MM.1S (cell line): ENCODE data around the gene GPSM3.

Experiments
- DNase-seq: peaks from one replicate; pipeline ENCODE4 v3.0.0-alpha.2; 2015
- H2AFZ ChIP-seq: fragments of 300-600 bp; sonication (generic); 2 replicates; pipeline ENCODE4 v1.6.0; 2016; ENCODE audit warnings: antibody characterized with exemption, low read length
- H3F3A ChIP-seq: fragments of 300-600 bp; sonication (generic); 2 replicates; pipeline ENCODE4 v1.6.1; 2016; ENCODE audit warnings: mild to moderate bottlenecking, antibody characterized with exemption, low read length, moderate library complexity, mixed read lengths; ENCODE audit not compliant: insufficient read depth
- H3K27ac ChIP-seq: fragments of 300-600 bp; sonication (generic); 2 replicates; pipeline ENCODE4 v1.5.1; 2016; ENCODE audit warnings: mild to moderate bottlenecking, low read length
- H3K27me3 ChIP-seq: fragments of 300-600 bp; sonication (generic); replicated peaks from 2 replicates; pipeline ENCODE4 v1.6.0; 2016; ENCODE audit warnings: low read length; ENCODE audit not compliant: insufficient read depth
- H3K36me3 ChIP-seq: fragments of 300-600 bp; sonication (generic); replicated peaks from 2 replicates; pipeline ENCODE4 v1.6.1; 2016; ENCODE audit warnings: mild to moderate bottlenecking, low read length, mixed read lengths; ENCODE audit not compliant: insufficient read depth
- H3K4me1 ChIP-seq: fragments of 300-600 bp; sonication (generic); 2 replicates; pipeline ENCODE4 v1.6.1; 2016; ENCODE audit warnings: low read length, mixed read lengths
- H3K4me2 ChIP-seq: fragments of 300-600 bp; sonication (generic); 2 replicates; pipeline ENCODE4 v1.6.0; 2016; ENCODE audit warnings: low read depth, low read length
- H3K4me3 ChIP-seq: fragments of 300-600 bp; sonication (generic); 2 replicates; pipeline ENCODE4 v1.5.1; 2016; ENCODE audit warnings: low read length, mixed read lengths
- H3K79me2 ChIP-seq: fragments of 300-600 bp; sonication (generic); 2 replicates; pipeline ENCODE4 v1.6.1; 2016; ENCODE audit warnings: mixed run types, low read length, mixed read lengths
- H3K9ac ChIP-seq: fragments of 300-600 bp; sonication (generic); 2 replicates; pipeline ENCODE4 v1.6.1; 2016; ENCODE audit warnings: low read length, mixed read lengths
- H3K9me2 ChIP-seq: fragments of 300-600 bp; sonication (generic); replicated peaks from 2 replicates; pipeline ENCODE4 v1.6.1; 2016; ENCODE audit warnings: mild to moderate bottlenecking, low read length, mixed read lengths; ENCODE audit not compliant: insufficient read depth
- H3K9me3 ChIP-seq: fragments of 300-600 bp; sonication (generic); replicated peaks from 2 replicates; pipeline ENCODE4 v1.6.1; 2016; ENCODE audit warnings: mild to moderate bottlenecking, low read length, mixed read lengths; ENCODE audit not compliant: insufficient read depth
- H4K20me1 ChIP-seq: fragments of 300-600 bp; sonication (generic); 2 replicates; pipeline ENCODE4 v1.6.1; 2016; ENCODE audit warnings: mild to moderate bottlenecking, low read length, moderate library complexity, mixed read lengths; ENCODE audit not compliant: insufficient read depth
- EZH2 ChIP-seq: fragments of 300-600 bp; sonication (generic); optimal IDR thresholded peaks from 2 replicates; pipeline ENCODE3; 2017; ENCODE audit warnings: low read depth, mild to moderate bottlenecking, antibody characterized with exemption, low read length, mixed read lengths
- EZH2phosphoT487 ChIP-seq: fragments of 300-600 bp; sonication (generic); IDR thresholded peaks from 2 replicates; pipeline ENCODE4 v1.6.1; 2018; ENCODE audit warnings: antibody characterized with exemption, low read length
- TF ChIP-seq, protein P1 (sequence below): fragments of 300-600 bp; sonication (generic); IDR thresholded peaks from 2 replicates; pipeline ENCODE4 v1.5.1; 2016; ENCODE audit warnings: antibody characterized with exemption, low read length, mixed read lengths

GPSM3 gene

DNA sequence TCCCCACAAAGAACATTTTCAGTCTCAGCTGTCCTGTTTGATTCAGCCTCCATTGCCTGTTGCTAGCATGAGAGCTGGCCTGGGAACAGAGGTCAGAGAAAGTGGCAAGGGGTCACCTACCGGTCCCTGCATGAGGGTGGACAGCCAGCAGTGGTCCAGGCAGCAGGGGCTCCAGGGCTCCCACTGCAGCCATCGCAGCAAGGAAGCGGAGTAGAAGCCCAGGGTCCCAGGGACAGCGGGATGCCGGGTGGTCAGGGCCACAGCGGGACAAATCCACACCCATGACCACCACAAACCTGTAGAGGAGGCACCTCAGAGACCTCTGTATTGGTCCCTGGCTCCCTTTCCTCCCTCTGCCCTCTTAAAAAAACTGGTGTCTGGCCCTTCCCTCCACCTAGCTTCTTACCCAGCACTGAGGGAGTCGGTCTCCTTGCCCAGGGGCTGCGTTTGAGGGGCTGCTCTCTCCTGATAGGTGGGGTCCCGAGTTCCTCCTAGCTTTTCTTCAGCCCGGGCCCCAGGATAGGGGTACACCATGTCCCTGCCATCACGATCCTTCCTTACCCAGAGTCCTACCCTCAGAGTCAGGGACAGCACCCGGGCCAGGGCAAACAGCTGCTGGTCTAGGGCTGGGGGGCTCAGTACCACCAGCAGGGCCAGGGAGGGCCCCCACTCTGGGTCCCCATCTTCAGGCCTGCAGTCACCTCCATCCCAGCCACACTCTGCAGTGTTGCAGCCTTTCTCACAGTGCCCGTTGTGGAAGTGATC lies 8.4 kb upstream of the GPSM3 start:
- no peak overlapping the region for H3K27ac ChIP-seq
- H3K9me2 ChIP-seq = no peaks in the 10 kb centered on the region
- H3F3A ChIP-seq = no peaks in the 10 kb centered on the region
- H3K27me3 ChIP-seq = peaks cover 28% of the 10 kb centered on the region
- DNase-seq = no peak
- H3K9ac ChIP-seq = no peak overlapping the region
- H3K4me3 ChIP-seq = no peak overlapping the region
- no peaks in the 10 kb centered on the region for H3K36me3 ChIP-seq
- no peaks in the 10 kb centered on the region for H4K20me1 ChIP-seq
- no peak overlapping the region for H2AFZ ChIP-seq
- no peaks in the 10 kb centered on the region for H3K79me2 ChIP-seq
- no peaks in the 10 kb centered on the region for H3K4me1 ChIP-seq
- no peaks in the 10 kb centered on the region for H3K9me3 ChIP-seq
- TF ChIP-seq EZH2phosphoT487 (no peak), EZH2 (no peak)
- TF ChIP-seq, protein P1, sequence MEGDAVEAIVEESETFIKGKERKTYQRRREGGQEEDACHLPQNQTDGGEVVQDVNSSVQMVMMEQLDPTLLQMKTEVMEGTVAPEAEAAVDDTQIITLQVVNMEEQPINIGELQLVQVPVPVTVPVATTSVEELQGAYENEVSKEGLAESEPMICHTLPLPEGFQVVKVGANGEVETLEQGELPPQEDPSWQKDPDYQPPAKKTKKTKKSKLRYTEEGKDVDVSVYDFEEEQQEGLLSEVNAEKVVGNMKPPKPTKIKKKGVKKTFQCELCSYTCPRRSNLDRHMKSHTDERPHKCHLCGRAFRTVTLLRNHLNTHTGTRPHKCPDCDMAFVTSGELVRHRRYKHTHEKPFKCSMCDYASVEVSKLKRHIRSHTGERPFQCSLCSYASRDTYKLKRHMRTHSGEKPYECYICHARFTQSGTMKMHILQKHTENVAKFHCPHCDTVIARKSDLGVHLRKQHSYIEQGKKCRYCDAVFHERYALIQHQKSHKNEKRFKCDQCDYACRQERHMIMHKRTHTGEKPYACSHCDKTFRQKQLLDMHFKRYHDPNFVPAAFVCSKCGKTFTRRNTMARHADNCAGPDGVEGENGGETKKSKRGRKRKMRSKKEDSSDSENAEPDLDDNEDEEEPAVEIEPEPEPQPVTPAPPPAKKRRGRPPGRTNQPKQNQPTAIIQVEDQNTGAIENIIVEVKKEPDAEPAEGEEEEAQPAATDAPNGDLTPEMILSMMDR = no peak
- no peak overlapping the region for H3K4me2 ChIP-seq

DNA sequence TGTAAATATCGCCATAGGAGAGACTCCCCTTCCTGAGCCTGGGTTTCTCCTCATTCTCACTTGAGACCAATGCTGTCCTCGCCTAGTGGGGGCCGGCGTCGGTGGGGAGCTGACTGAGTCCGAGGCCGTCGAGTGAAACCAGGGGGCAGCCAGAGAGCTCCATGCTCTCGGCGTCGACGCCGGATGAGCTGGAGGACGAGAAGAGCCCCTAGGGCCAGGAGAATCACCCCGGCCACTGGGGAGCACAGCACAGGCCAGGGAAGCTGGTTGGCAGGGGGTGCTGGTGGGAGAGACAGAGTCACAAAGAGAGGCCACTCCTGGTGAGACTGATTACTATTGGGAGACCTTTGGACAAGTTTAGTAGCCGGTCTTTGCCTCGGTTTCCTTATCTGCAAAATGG lies 6.4 kb upstream of the GPSM3 start:
- Histone ChIP-seq H3K4me3 (no peak overlapping the region), H4K20me1 (no peaks in the 10 kb centered on the region), H3K9me2 (no peaks in the 10 kb centered on the region), H3K9me3 (no peaks in the 10 kb centered on the region), H3K4me1 (peaks cover 9% of the 10 kb centered on the region), H3K36me3 (no peaks in the 10 kb centered on the region), H2AFZ (no peak overlapping the region), H3F3A (peaks cover 10% of the 10 kb centered on the region; the same call in 1 of the 2 replicates), H3K9ac (no peak overlapping the region), H3K79me2 (no peaks in the 10 kb centered on the region), H3K27ac (no peak overlapping the region), H3K27me3 (peaks cover 24% of the 10 kb centered on the region), H3K4me2 (no peak overlapping the region)
- TF ChIP-seq EZH2 (no peak), EZH2phosphoT487 (no peak)
- TF ChIP-seq, protein P1 = no peak
- DNase-seq = no peak

DNA sequence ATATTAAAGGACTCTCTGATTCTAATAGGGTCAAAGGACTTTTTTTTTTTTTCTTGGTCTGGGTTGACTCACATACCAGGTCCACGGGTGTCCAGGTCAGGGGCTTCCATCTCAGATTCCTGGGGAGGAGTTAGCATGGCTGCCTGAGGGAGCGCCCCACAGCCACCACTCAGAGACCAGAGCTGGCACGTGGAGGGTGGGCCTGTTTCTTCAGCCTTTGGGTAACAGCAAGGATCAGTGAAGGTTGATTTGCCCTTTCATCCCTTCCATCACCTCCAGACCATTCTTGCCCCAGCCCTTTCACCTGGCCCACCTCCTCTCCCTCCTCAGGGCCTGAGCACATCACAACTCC lies 5.9 kb upstream of the GPSM3 start:
- H3K9ac ChIP-seq = no peak overlapping the region
- H3K9me2 ChIP-seq = no peaks in the 10 kb centered on the region
- no peaks in the 10 kb centered on the region for H4K20me1 ChIP-seq
- H3K36me3 ChIP-seq = no peaks in the 10 kb centered on the region
- H3K9me3 ChIP-seq = no peaks in the 10 kb centered on the region
- no peak overlapping the region for H3K4me2 ChIP-seq
- no peaks in the 10 kb centered on the region for H3K79me2 ChIP-seq
- H3K27ac ChIP-seq = no peak overlapping the region
- TF ChIP-seq EZH2 (no peak), EZH2phosphoT487 (no peak)
- TF ChIP-seq, protein P1 = no peak
- DNase-seq = no peak
- H3K27me3 ChIP-seq = peaks cover 21% of the 10 kb centered on the region
- H3F3A ChIP-seq = peaks cover 15% of the 10 kb centered on the region; the same call in 1 of the 2 replicates
- H3K4me3 ChIP-seq = no peak overlapping the region
- H3K4me1 ChIP-seq = peaks cover 13% of the 10 kb centered on the region
- H2AFZ ChIP-seq = no peak overlapping the region
